NCI-H82 treated with DMSO at 0.1 percent for 48 hours (cell line): Measurements from ENCODE around the gene SVIL.
"Not testable (repeated sequence)": the region's sequence is repeated elsewhere in the genome, so short reads cannot be mapped to it uniquely, and the experiment has no call there.

Experiments used
- DNase-seq: peaks from one replicate; lab custom pipeline; 2025; ENCODE audit not compliant: unreplicated experiment; lab: John Stamatoyannopoulos, UW

Gene SVIL

DNA sequence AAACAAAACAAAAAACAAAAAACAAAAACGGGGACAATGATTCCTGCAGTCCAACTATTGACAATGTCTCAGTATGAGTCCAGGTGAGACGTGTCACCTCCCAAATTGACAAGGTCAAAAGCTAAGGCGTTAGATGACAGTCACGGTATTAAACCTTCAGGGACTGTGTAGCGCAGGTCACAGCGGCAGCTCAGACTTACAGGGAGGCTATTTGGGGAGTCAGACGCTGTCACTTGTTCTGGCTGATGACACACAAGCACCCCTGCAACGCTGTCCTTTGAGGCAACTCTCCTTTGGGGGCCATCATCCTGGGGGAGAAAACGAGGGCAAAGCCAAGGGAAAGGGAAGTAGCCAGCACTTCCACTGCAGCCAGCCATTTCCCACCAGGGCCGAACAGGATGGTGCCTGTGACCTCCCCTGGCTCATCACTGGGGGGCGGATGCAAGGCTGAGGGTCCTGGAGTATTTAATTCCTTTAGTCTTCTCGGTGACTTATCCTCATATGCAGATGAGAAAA lies 55.3 kb downstream of the SVIL start:
- no peak for DNase-seq

- no peak for DNase-seq
Measured at GRCh38 chr10:29578457-29578856, 56.3 kb downstream of the SVIL start.

DNA sequence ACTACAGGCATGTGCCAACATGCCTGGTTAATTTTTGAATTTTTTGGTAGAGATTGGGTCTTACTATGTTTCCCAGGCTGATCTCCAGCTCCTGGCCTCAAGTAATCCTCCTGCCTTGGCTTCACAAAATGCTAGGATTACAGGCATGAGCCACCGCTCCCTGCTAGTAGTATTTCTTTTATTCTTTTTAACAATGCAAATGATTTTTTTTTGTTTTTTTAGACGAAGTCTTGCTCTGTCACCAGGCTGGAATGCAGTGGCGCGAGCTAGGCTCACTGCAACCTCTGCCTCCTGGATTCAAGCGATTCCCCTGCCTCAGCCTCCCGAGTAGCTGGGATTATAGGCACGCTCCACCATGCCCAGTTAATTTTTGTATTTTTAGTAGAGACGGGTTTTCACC lies 58.1 kb downstream of the SVIL start:
- no peak for DNase-seq

DNA sequence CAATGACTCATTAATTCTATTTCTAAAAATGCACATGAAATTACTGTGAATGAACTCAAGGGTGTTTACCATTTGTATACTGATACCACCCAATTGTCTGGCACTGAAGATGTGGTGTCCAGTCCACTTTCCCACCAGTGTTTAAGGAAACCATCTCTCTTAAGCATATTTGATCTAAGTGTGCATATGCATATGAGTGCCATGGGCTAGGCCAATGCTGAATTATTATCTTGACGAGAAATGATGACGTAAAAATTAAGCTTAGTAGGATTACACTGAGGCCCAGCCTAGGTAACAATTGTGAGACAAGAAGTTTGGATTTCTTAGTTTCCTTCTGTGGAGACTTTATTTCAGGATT lies 59.7 kb downstream of the SVIL start:
- no peak for DNase-seq

DNA sequence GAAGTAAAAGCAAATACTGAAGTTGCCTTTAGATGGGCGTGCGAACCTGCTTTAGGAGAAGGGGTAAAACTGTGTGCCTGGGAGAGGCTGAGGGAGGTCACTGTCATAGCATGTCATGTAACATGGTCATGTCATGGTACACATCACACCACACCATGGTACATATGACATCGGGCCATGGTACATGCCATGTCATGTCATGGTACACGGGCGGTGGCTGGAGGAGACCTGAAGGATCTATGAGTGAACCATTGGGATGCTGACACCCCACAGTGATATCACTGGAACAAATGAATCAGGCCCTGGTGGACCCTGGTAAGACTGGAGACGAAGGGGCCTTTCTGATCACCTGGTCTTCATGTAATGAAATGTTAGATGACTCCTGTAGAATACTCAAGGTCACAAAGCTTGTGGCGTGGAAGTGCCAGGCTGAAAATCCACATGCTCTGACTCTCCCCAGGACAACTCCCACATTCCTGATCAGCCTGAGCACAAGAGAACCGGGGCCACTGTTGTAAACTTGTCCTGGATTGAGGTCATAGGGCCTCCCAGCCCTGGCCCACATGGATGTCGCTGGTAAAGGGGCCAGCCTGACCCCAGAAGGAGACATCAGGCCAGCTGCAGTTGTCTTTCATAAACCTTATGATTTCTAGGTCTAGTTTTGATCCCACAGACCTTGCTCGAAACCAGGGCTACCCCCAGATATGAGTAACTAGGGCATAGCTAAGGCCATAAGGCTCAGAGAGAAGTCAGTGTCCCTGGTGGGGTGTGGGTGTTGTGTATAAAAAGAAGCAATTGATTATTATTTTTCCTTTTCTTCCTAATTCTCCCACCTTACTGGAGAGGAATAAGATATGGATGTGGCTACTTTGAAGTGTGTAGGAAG lies 60.3 kb downstream of the SVIL start:
- not testable (repeated sequence) for DNase-seq

DNA sequence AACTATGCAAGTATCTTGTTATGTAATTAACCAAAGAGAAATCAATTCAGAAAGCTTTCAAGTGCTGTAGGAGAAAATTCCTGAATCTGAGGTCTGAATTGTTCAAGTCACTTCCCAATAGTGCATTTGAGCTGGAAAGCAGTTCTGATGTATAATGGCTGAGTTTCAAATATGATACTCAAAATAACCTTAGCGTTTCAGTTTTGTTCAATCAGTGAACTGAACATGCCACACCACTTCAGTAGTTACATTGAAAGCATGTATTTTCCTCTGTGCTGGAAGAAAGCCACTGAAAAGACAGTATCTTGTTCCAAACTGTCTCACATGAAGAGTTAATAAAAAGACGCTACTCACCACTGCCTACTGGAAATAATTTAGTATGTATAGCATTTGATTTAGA lies 64.5 kb downstream of the SVIL start:
- not testable (repeated sequence) for DNase-seq

GRCh38 chr10:29569795-29570194 lies 65.0 kb downstream of the SVIL start:
- no peak for DNase-seq

DNA sequence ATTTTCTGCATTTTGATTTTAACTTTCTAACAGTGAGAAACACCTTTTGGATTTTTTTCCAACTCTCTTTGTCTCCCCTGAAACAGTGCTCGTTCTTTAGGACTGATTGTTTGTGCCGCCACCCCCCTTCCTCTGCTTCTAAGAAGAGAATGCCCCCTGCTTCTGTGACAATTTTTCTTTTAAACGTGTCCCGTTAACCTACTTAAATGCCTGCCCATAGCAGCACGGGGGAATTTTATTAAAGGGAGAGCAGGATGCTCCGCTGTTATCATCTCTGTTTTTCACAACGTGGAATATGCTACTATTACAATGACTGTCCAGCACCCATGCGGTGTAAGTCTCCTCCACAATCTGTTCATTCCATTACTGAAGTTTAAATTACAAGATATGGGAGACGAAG lies 67.8 kb downstream of the SVIL start:
- no peak for DNase-seq

DNA sequence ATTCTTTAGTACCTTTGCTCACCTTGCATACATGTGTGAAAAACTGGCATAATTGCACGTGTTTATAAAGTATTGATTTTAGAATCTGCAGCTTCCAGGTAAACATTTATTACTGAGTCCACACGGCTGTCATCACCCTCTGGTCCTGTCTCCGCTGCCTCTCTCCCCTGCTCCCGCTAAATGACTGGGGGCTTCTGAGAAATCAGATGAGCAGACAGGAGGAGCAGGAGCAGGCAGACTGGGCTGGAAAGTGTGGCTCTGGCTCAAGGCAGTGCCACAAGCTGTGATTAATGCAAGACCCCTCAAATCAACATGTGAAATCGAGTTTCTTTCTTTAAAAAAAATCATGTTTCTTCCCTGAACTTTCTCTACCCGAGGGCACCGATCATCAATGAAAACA lies 68.6 kb downstream of the SVIL start:
- DNase-seq: not testable (repeated sequence)

DNA sequence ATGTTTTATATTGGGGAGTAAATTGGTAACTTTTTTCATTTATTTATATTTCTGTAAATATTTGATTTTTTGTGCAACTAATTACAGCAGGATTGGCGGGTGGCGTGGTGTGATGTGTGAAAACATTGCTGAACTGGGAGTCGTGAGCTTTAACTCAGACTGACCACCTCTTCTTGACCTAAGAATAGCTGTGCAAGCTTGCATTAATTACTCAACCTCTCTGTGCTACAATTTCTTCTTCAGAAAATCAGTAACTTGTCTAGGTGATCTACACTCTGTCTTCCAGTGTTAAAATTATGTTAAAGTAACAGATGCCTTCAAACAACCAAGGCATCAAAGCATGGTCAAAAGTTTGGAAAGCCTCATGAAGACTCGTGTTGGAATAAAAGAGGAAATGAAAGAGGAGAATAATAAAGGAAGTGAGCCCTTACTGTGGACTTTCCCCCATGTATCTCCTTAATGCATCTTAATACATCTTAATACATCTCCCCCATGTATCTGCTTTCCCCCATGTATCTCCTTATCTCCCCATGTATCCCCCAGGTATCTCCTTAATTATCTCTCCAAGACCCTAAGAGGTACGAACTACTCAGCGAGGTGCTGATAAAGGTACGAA lies 71.2 kb downstream of the SVIL start:
- no peak for DNase-seq

- not testable (repeated sequence) for DNase-seq
Measured at GRCh38 chr10:29563006-29563405, 71.8 kb downstream of the SVIL start.

DNA sequence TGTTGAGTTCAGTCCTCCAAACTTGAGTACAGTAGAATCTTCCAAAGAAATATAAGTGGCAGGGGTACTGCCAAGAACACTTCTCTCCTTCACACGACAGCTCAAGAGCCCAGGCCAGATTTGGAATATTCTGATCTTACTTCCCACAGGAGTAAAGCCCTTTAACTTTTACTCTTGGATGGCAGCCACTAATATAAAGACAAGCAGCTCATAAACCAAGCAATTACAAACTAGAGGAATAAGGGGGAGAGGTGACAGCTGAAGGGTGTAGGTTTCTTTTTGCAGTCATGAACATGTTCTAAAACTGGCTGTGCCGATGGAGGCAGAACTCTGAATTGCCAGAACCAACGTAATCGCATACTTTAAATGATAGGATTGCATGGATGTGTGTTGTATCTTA lies 74.8 kb downstream of the SVIL start:
- no peak for DNase-seq

DNA sequence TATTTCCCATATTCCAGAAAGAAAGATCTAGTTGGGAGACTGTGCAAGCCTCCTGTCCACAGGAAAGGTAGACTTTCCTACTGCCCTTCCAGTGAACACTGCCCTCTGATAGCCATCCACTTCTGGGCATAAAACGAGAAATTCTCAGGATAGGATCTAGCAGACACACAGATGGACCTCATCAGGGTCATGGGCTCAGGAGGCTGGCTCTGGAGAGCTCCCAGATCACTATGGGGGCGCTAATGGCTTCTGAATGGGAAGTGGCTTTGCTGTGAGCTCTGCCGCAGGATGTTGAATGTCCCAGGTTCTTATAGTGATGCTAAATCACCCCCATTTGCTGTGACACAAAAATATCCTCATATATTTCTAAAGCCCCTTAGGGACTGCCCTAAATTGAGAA lies 77.1 kb downstream of the SVIL start:
- no peak for DNase-seq

DNA sequence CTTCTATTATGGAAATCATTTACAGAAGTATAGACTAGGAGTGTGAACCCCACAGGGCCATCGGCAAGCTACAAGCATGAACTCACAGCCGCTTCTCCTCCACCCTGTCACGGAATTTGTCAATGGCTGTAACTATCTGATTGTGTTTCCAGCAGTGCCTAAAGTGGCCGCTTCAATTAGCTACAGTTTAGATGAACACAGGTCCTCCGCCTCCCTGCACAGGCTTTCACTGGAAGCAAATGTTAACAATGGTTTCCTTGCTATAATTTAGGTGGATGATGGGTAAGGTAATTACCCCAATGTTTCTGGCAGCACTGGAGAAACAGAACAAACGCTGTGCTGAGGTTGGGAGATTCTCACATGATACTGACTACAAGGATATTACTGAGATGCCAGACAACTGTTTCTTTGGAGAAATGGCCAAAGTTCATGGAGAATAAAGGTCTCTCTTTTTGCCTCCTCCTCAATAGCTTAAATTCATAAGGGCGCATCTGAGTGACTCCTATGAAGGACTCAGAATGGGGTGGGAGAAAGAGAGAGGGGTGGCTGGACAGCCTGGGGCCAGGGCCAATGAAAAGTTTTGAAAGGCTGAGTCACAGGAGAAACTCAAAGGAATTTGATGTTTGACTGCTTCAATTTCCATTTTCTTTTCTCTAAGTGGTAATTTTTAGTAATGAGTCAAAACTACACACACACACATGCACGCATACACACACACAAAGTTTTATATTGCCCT lies 78.9 kb downstream of the SVIL start:
- DNase-seq: no peak

GRCh38 chr10:29555091-29555745 lies 79.6 kb downstream of the SVIL start:
- DNase-seq: no peak

DNA sequence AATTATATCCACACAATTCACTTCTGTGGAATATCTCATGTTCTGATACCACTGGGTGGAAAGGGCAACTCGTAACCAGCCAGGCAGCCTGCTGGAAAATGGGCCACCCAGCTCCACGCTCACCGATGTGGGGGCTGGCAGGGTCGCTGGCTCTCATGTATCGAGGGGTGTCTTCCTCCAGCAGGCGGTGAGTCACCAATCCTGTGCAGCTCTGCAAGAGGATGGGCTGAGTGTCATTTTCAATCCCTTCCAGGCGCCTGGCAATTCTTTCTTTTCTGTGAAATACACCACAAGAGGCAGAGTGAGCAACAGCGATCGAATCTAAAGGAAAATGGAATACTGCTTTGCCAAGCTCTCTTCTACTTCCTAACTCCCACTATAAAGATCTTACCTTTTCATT lies 80.1 kb downstream of the SVIL start:
- no peak for DNase-seq

GRCh38 chr10:29553544-29554250 lies 81.1 kb downstream of the SVIL start:
- DNase-seq: no peak

DNA sequence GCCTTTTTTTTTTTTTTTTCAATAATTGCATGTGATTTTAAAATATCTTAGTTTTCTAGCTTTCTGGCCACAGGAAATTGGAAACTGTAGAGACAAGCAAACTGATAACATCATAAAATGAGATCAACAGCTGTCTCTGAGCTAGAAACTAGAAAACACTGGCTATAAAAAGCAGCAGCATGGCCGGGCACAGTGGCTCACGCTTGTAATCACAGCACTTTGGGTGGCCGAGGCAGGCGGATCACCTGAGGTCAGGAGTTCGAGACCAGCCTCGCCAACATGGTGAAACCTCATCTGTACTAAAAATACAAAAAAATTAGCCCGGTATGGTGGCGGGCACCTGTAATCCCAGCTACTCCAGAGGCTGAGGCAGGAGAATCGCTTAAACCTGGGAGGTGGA lies 81.7 kb downstream of the SVIL start:
- DNase-seq: not testable (repeated sequence)

GRCh38 chr10:29549493-29549892 lies 85.3 kb downstream of the SVIL start:
- not testable (repeated sequence) for DNase-seq

DNA sequence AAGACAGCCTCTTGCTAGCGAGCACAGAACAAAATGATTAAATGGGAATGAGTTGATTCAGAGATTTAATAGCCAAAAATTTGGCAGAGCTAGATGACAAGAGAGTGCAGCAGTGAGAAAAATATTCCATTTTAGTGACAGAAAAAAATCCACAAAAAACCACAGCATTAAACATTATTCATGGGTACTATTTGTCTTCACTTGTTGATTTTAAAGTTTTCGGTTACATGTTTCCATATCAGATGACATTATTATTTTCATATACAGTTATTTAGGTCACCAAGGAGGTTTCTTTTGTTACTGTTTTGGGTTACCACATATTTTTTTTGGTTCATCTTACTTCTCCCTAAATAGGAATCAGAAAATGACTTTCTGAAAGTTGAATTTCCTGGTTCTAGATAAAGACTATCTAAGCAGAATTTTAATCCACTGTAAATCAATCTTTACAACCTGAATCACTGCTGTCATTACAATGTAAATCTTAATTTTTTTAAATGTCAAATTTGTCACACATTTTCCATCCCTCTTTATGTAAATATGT lies 87.9 kb downstream of the SVIL start:
- DNase-seq: no peak
